Measurements from ENCODE around the gene OOSP1.
"Not testable (repeated sequence)": the region's sequence is repeated elsewhere in the genome, so short reads cannot be mapped to it uniquely, and the experiment has no call there.

OOSP1 gene

GRCh38 chr11:59938132-59938531, at the start of gene OOSP1:
Gene OOSP1 (plus strand): TSS chr11:59938432. CDS start chr11:59938455, 23 bp downstream.
- DNase-seq = no peak

- DNase-seq = no peak
Observed at GRCh38 chr11:59891781-59892181, 46.5 kb upstream of the OOSP1 start.

GRCh38 chr11:59894616-59895015, 43.6 kb upstream of the OOSP1 start:
- DNase-seq = no peak

- DNase-seq = no peak
Observed at GRCh38 chr11:59898046-59898445, 40.2 kb upstream of the OOSP1 start.

GRCh38 chr11:59898650-59899049, 39.6 kb upstream of the OOSP1 start:
- no peak for DNase-seq

- no peak for DNase-seq
Observed at GRCh38 chr11:59899532-59899931, 38.7 kb upstream of the OOSP1 start.

GRCh38 chr11:59900366-59901126, 37.7 kb upstream of the OOSP1 start:
- DNase-seq = no peak

GRCh38 chr11:59901306-59901705, 36.9 kb upstream of the OOSP1 start:
- no peak for DNase-seq

- not testable (repeated sequence) for DNase-seq
Observed at GRCh38 chr11:59903569-59903968, 34.7 kb upstream of the OOSP1 start.

GRCh38 chr11:59918480-59918879, 19.8 kb upstream of the OOSP1 start:
- DNase-seq = no peak

- DNase-seq = peak in 1 of 2 donors; percentile 37
Observed at GRCh38 chr11:59918987-59919589, 19.1 kb upstream of the OOSP1 start.

GRCh38 chr11:59923813-59924212, 14.4 kb upstream of the OOSP1 start:
- no peak for DNase-seq

GRCh38 chr11:59931688-59932087, 6.5 kb upstream of the OOSP1 start:
- no peak for DNase-seq

GRCh38 chr11:59938718-59939117, 486 bp downstream of the OOSP1 start:
- no peak for DNase-seq

GRCh38 chr11:59939482-59939881, 1.2 kb downstream of the OOSP1 start:
- DNase-seq = no peak

GRCh38 chr11:59941091-59941490, 2.9 kb downstream of the OOSP1 start:
- DNase-seq = no peak

- DNase-seq = no peak
Observed at GRCh38 chr11:59943997-59944714, 5.9 kb downstream of the OOSP1 start.

- no peak for DNase-seq
Observed at GRCh38 chr11:59944720-59945119, 6.5 kb downstream of the OOSP1 start.

GRCh38 chr11:59953463-59954218, 15.4 kb downstream of the OOSP1 start:
- DNase-seq = no peak

GRCh38 chr11:59954219-59954847, 16.1 kb downstream of the OOSP1 start:
- DNase-seq = no peak

- DNase-seq = no peak
Observed at GRCh38 chr11:59957094-59957493, 18.9 kb downstream of the OOSP1 start.

- no peak for DNase-seq
Observed at GRCh38 chr11:59960502-59961381, 22.5 kb downstream of the OOSP1 start.
